Nephron (organoid): ENCODE measurements around the gene FAM89B.
A peak's percentile ranks its signal among the peaks of the same experiment; 100 is the strongest.

Experiments used
- H3K27ac Mint-ChIP-seq, 3 experiments: 2 replicates each; pipeline ENCODE4 v1.8.0; 2020; ENCODE audit warnings: mixed read lengths in 3 of 3, mild to moderate bottlenecking in 2 of 3, moderate library complexity in 1 of 3
- H3K27me3 Mint-ChIP-seq: 2 replicates; pipeline ENCODE4 v1.8.0; 2021; ENCODE audit warnings: low read depth, mild to moderate bottlenecking, moderate library complexity, mixed read lengths
- H3K36me3 Mint-ChIP-seq: 2 replicates; pipeline ENCODE4 v1.8.0; 2020; ENCODE audit warnings: low read depth, mixed read lengths
- H3K4me1 Mint-ChIP-seq: 2 replicates; pipeline ENCODE4 v1.8.0; 2020; ENCODE audit warnings: mixed read lengths
- H3K4me3 Mint-ChIP-seq, 3 experiments: 2 replicates each; pipeline ENCODE4 v1.8.0; 2020; ENCODE audit warnings: mild to moderate bottlenecking in 3 of 3, mixed read lengths in 3 of 3, moderate library complexity in 2 of 3
- H3K9me3 Mint-ChIP-seq: 2 replicates; pipeline ENCODE4 v1.8.0; 2020; ENCODE audit warnings: mixed read lengths
- CTCF ChIP-seq, 3 experiments: fragments of 200-600 bp; sonication (generic); IDR thresholded peaks; one replicate each; pipeline ENCODE4 v1.5.0; 2021; ENCODE audit warnings: antibody characterized with exemption in 3 of 3; ENCODE audit not compliant: unreplicated experiment in 3 of 3

FAM89B gene

GRCh38 chr11:65554842-65555430 is 17.4 kb upstream of the FAM89B start:
- no peak for TF ChIP-seq CTCF (IDR thresholded peaks at IDR 0.05; ENCODE audit: unreplicated experiment in 3 of 3)
- Mint-ChIP-seq H3K27me3 (peaks cover 16% of the 10 kb centered on the region), H3K36me3 (peaks cover 20% of the 10 kb centered on the region), H3K4me3 (peak overlapping the region; percentile 49 to 79 (median 61)), H3K4me1 (peaks cover 53% of the 10 kb centered on the region), H3K27ac (peak overlapping the region; percentile 20 to 49 (median 46)), H3K9me3 (no peaks in the 10 kb centered on the region)

- H3K27ac Mint-ChIP-seq, result peak overlapping the region; percentile 92 to 99 (median 99)
- no peak for TF ChIP-seq CTCF (IDR thresholded peaks at IDR 0.05; ENCODE audit: unreplicated experiment in 3 of 3)
Observed at GRCh38 chr11:65555693-65556231, 16.6 kb upstream of the FAM89B start.

GRCh38 chr11:65556470-65557279 is 15.7 kb upstream of the FAM89B start:
- no peaks in the 10 kb centered on the region for H3K9me3 Mint-ChIP-seq
- H3K4me3 Mint-ChIP-seq, result peak overlapping the region; percentile 90 to 96 (median 96)
- TF ChIP-seq CTCF (IDR thresholded peaks at IDR 0.05; ENCODE audit: unreplicated experiment in 3 of 3), result no peak
- H3K27me3 Mint-ChIP-seq, result peaks cover 10% of the 10 kb centered on the region
- peaks cover 8% of the 10 kb centered on the region for H3K36me3 Mint-ChIP-seq
- H3K4me1 Mint-ChIP-seq, result peaks cover 71% of the 10 kb centered on the region
- H3K27ac Mint-ChIP-seq, result peak overlapping the region; percentile 92 to 99 (median 99)

More at GRCh38 chr11:65555693-65556231, 16.6 kb upstream of the FAM89B start:
- Mint-ChIP-seq H3K9me3 (no peaks in the 10 kb centered on the region), H3K4me1 (peaks cover 62% of the 10 kb centered on the region), H3K27me3 (peaks cover 14% of the 10 kb centered on the region), H3K4me3 (peak overlapping the region; percentile 90 to 96 (median 90)), H3K36me3 (peaks cover 16% of the 10 kb centered on the region)

GRCh38 chr11:65557280-65558001 is 14.9 kb upstream of the FAM89B start:
- TF ChIP-seq CTCF (IDR thresholded peaks at IDR 0.05; ENCODE audit: unreplicated experiment in 3 of 3), result no peak

GRCh38 chr11:65558002-65558929 is 14.1 kb upstream of the FAM89B start, which contains the start of gene LTBP3:
LTBP3 (minus strand) TSS chr11:65558359; CDS start chr11:65557959, 400 bp downstream.
- peak within 1 kb of the TSS; percentile 90 to 96 (median 96) for H3K4me3 Mint-ChIP-seq
- H3K36me3 Mint-ChIP-seq, result no peaks in the 10 kb centered on the region
- no peaks in the 10 kb centered on the region for H3K9me3 Mint-ChIP-seq
- H3K27me3 Mint-ChIP-seq, result peaks cover 3% of the 10 kb centered on the region
- peak within 1 kb of the TSS; percentile 92 to 99 (median 99) for H3K27ac Mint-ChIP-seq
- TF ChIP-seq CTCF (IDR thresholded peaks at IDR 0.05; ENCODE audit: unreplicated experiment in 3 of 3), result no peak
- H3K4me1 Mint-ChIP-seq, result peaks cover 70% of the 10 kb centered on the region

More at GRCh38 chr11:65557280-65558001, 14.9 kb upstream of the FAM89B start:
- no peaks in the 10 kb centered on the region for H3K9me3 Mint-ChIP-seq
- peak overlapping the region; percentile 92 to 99 (median 99) for H3K27ac Mint-ChIP-seq
- H3K36me3 Mint-ChIP-seq, result peaks cover 2% of the 10 kb centered on the region
- H3K4me1 Mint-ChIP-seq, result peaks cover 73% of the 10 kb centered on the region
- H3K27me3 Mint-ChIP-seq, result peaks cover 2% of the 10 kb centered on the region
- H3K4me3 Mint-ChIP-seq, result peak overlapping the region; percentile 90 to 96 (median 96)
